GM23248 (cell line): ENCODE measurements around the gene PYGB.

ENCODE experiments used
- EZH2 ChIP-seq: fragments of 200-600 bp; sonication (generic); IDR thresholded peaks from 2 replicates; pipeline ENCODE4 v1.6.1; 2018; ENCODE audit warnings: antibody characterized with exemption, mild to moderate bottlenecking; ENCODE audit not compliant: insufficient read depth, poor library complexity, severe bottlenecking
- EZH2phosphoT487 ChIP-seq: fragments of 200-600 bp; sonication (generic); IDR thresholded peaks from 2 replicates; pipeline ENCODE4 v1.6.1; 2018; ENCODE audit warnings: antibody characterized with exemption, moderate library complexity, mild to moderate bottlenecking, low read depth; ENCODE audit not compliant: insufficient read depth

DNA sequence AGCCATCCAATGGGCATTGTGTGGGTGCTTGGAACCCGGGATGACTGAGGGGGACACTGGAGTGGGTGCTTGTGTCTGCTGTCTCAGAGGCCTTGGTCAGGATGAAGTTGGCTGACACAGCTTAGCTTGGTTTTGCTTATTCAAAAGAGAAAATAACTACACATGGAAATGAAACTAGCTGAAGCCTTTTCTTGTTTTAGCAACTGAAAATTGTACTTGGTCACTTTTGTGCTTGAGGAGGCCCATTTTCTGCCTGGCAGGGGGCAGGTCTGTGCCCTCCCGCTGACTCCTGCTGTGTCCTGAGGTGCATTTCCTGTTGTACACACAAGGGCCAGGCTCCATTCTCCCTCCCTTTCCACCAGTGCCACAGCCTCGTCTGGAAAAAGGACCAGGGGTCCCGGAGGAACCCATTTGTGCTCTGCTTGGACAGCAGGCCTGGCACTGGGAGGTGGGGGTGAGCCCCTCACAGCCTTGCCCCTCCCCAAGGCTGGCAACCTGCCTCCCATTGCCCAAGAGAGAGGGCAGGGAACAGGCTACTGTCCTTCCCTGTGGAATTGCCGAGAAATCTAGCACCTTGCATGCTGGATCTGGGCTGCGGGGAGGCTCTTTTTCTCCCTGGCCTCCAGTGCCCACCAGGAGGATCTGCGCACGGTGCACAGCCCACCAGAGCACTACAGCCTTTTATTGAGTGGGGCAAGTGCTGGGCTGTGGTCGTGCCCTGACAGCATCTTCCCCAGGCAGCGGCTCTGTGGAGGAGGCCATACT lies 49.4 kb downstream of the PYGB start:
- TF ChIP-seq EZH2phosphoT487 = no peak
- TF ChIP-seq EZH2 = no peak
